Left lung (tissue), 10 donors: ENCODE measurements around the gene SELENOH. TPM values are rescaled to one million over a fixed set of nuclear protein-coding genes. Genes with fewer than 3 reads are reported as not detected.

ENCODE experiments used
- ATAC-seq: fragments of 200-7000 bp; cut with Tn5 transposase; one replicate; pipeline ENCODE4 v1.9.1; 2020; ENCODE audit warnings: moderate library complexity
- DNase-seq, 4 donors: peaks; one replicate each; pipeline ENCODE4 v3.0.0-alpha.2; 2013 to 2020
- H3K27ac ChIP-seq, 2 donors: fragments of 200-600 bp; sonication (generic) in 1 of 2; one replicate each; pipeline versions ENCODE4 v1.5.0 to v1.8.0; 2020 to 2021
- H3K27me3 ChIP-seq, 2 donors: fragments of 200-600 bp; sonication (generic) in 1 of 2; one replicate each; pipeline versions ENCODE4 v1.5.0 to v1.8.0; 2020 to 2021
- H3K36me3 ChIP-seq, 2 donors: fragments of 200-600 bp; sonication (generic) in 1 of 2; one replicate each; pipeline versions ENCODE4 v1.5.0 to v1.8.0; 2020 to 2021
- H3K4me1 ChIP-seq, 2 donors: fragments of 200-600 bp; one replicate each; pipeline ENCODE4 v1.8.0; 2021
- H3K4me3 ChIP-seq, 2 donors: fragments of 200-600 bp; sonication (generic) in 1 of 2; one replicate each; pipeline versions ENCODE4 v1.5.0 to v1.8.0; 2020 to 2021; ENCODE audit warnings: mild to moderate bottlenecking in 1 of 2
- H3K9me3 ChIP-seq, 2 donors: fragments of 200-600 bp; sonication (generic) in 1 of 2; one replicate each; pipeline versions ENCODE4 v1.5.0 to v1.8.0; 2020 to 2021
- CTCF ChIP-seq, 2 donors: fragments of 200-600 bp; sonication (generic) in 1 of 2; IDR thresholded peaks; one replicate each; pipeline versions ENCODE4 v1.5.0 to v1.8.0; 2021; ENCODE audit warnings: antibody characterized with exemption in 2 of 2
- intact Hi-C, 2 donors: fragments of 100-400 bp; cut with DNase I; formaldehyde crosslinking; loops; one replicate each; pipeline versions ENCODE4 v1.11.2 to v1.14.2; 2022
- polyA plus RNA-seq, 6 donors: library from polyadenylated mRNA; unstranded; fragments of 120-200 nt; gene quantifications; one replicate each; pipeline ENCODE4 v1.2.1, GENCODE V29; 2013; ENCODE audit not compliant: insufficient read length in 6 of 6
- total RNA-seq, 2 donors: library from RNA; stranded (reverse); fragmentation: NEBNext Ultra II Directional; extraction: Animal tissue kit (Norgen Biotek cat#: 25700); gene quantifications; one replicate each; pipeline ENCODE4 v1.2.1, GENCODE V29; 2021
- donor health status: DM: no; HTN: yes; CAD: no.
- donor health status: DM: no; HTN: no; CAD: no.

SELENOH gene
- total and polyA plus RNA-seq, 8 donors, result 94.1 to 130 (median 109) TPM

- Histone ChIP-seq H3K27me3 (no peaks in the 10 kb centered on the region), H3K4me1 (peaks cover 0 to 3% of the 10 kb centered on the region in 2 donors), H3K4me3 (no peak overlapping the region), H3K36me3 (peaks cover 0 to 15% of the 10 kb centered on the region in 2 donors), H3K9me3 (no peaks in the 10 kb centered on the region), H3K27ac (no peak overlapping the region)
- ATAC-seq (no peak), DNase-seq (no peak)
- intact Hi-C loops, result no loop called here
- no peak for TF ChIP-seq CTCF (IDR thresholded peaks at IDR 0.05)
Measured at GRCh38 chr11:57728829-57729228, 12.5 kb upstream of the SELENOH start.

- Histone ChIP-seq H3K9me3 (no peaks in the 10 kb centered on the region), H3K36me3 (peaks cover 0 to 12% of the 10 kb centered on the region in 2 donors), H3K27me3 (no peaks in the 10 kb centered on the region), H3K4me1 (peaks cover 0 to 3% of the 10 kb centered on the region in 2 donors), H3K27ac (no peak overlapping the region), H3K4me3 (no peak overlapping the region)
- intact Hi-C loops, result no loop called here
- ATAC-seq (no peak), DNase-seq (no peak)
- no peak for TF ChIP-seq CTCF (IDR thresholded peaks at IDR 0.05)
Measured at GRCh38 chr11:57729479-57729878, 11.8 kb upstream of the SELENOH start.

- H3K9me3 ChIP-seq, result no peaks in the 10 kb centered on the region
- TF ChIP-seq CTCF (IDR thresholded peaks at IDR 0.05), result no peak
- DNase-seq, result no peak
- no peaks in the 10 kb centered on the region for H3K27me3 ChIP-seq
- ATAC-seq, result no peak
- H3K4me3 ChIP-seq, result no peak overlapping the region
- peaks cover 0 to 3% of the 10 kb centered on the region in 2 donors for H3K4me1 ChIP-seq
- no peak overlapping the region for H3K27ac ChIP-seq
- H3K36me3 ChIP-seq, result peaks cover 0 to 38% of the 10 kb centered on the region in 2 donors
- intact Hi-C loops, result no loop called here
Measured at GRCh38 chr11:57732661-57733060, 8.6 kb upstream of the SELENOH start.

- H3K4me1 ChIP-seq, result peaks cover 0 to 9% of the 10 kb centered on the region in 2 donors
- no peak for DNase-seq
- no peak for ATAC-seq
- H3K27ac ChIP-seq, result no peak overlapping the region
- H3K36me3 ChIP-seq, result peaks cover 0 to 51% of the 10 kb centered on the region in 2 donors
- no peak overlapping the region for H3K4me3 ChIP-seq
- TF ChIP-seq CTCF (IDR thresholded peaks at IDR 0.05), result no peak
- H3K27me3 ChIP-seq, result no peaks in the 10 kb centered on the region
- intact Hi-C loops, result no loop called here
- no peaks in the 10 kb centered on the region for H3K9me3 ChIP-seq
Measured at GRCh38 chr11:57735619-57736298, 5.5 kb upstream of the SELENOH start.

- H3K27me3 ChIP-seq, result no peaks in the 10 kb centered on the region
- H3K9me3 ChIP-seq, result no peaks in the 10 kb centered on the region
- no peak for TF ChIP-seq CTCF (IDR thresholded peaks at IDR 0.05)
- intact Hi-C loops, result no loop called here
- peaks cover 0 to 60% of the 10 kb centered on the region in 2 donors for H3K36me3 ChIP-seq
- peak overlapping the region; percentile 64 to 83 for H3K4me3 ChIP-seq
- peaks cover 6 to 26% of the 10 kb centered on the region in 2 donors for H3K4me1 ChIP-seq
- H3K27ac ChIP-seq, result peak overlapping the region; percentile 90 to 93
- DNase-seq (peak in 1 of 4 donors; percentile 3), ATAC-seq (no peak)
Measured at GRCh38 chr11:57742087-57742452, 779 bp downstream of the SELENOH start.
